Tibial nerve (tissue), 4 donors: ENCODE data around the gene HSP90AB1. TPM values are rescaled to one million over a fixed set of nuclear protein-coding genes. Genes with fewer than 3 reads are reported as not detected.

Experiments used
- DNase-seq, 2 donors: peaks; one replicate each; pipeline ENCODE4 v3.0.0-alpha.2; 2019; ENCODE audit warnings: low spot score in 2 of 2
- H3K27ac ChIP-seq, 4 donors: fragments of 200-600 bp; sonication (generic) in 3 of 4; one replicate each; pipeline ENCODE4 v1.5.1; 2017 to 2019; ENCODE audit warnings: mild to moderate bottlenecking in 1 of 4
- H3K27me3 ChIP-seq, 2 donors: fragments of 200-600 bp; sonication (generic) in 1 of 2; one replicate each; pipeline versions ENCODE4 v1.5.1 to v1.6.0; 2017 to 2019
- H3K36me3 ChIP-seq, 3 donors: fragments of 200-600 bp; sonication (generic); one replicate each; pipeline ENCODE4 v1.5.1; 2018 to 2019
- H3K4me1 ChIP-seq, 4 donors: fragments of 200-600 bp; sonication (generic) in 3 of 4; one replicate each; pipeline ENCODE4 v1.5.1; 2017 to 2019
- H3K4me3 ChIP-seq, 4 donors: fragments of 200-600 bp; sonication (generic) in 3 of 4; one replicate each; pipeline ENCODE4 v1.5.1; 2017 to 2019; ENCODE audit warnings: mild to moderate bottlenecking in 1 of 4, moderate library complexity in 1 of 4
- H3K9me3 ChIP-seq, 4 donors: fragments of 200-600 bp; sonication (generic) in 3 of 4; one replicate each; pipeline ENCODE4 v1.5.1; 2017 to 2019
- CTCF ChIP-seq, 5 experiments: fragments of 200-600 bp in 3 of 5; fragments of 450-650 bp in 2 of 5; sonication (generic) in 3 of 5; IDR thresholded peaks; one replicate each; pipeline ENCODE4 v1.5.1; 2016 to 2019; ENCODE audit warnings: antibody characterized with exemption in 5 of 5, mild to moderate bottlenecking in 3 of 5, moderate library complexity in 2 of 5
- EP300 ChIP-seq, 2 donors: sonication (generic); formaldehyde crosslinking; IDR thresholded peaks; one replicate each; pipeline ENCODE4 v1.6.1; 2017; ENCODE audit warnings: antibody characterized with exemption in 2 of 2, mild to moderate bottlenecking in 1 of 2
- POLR2A ChIP-seq, 2 donors: fragments of 450-650 bp; IDR thresholded peaks; one replicate each; pipeline ENCODE4 v1.6.1; 2017; ENCODE audit warnings: antibody characterized with exemption in 2 of 2, mild to moderate bottlenecking in 2 of 2, moderate library complexity in 2 of 2
- whole genome bisulfite sequencing, 2 donors: methylation state at CpG; one replicate each; pipeline ENCODE4 v1.1.5; 2018; 5-methylcytosine and 5-hydroxymethylcytosine counted together
- total RNA-seq, 4 donors: library from RNA; depleted of rRNA; stranded (reverse); fragments of >200 nt; gene quantifications; one replicate each; pipeline ENCODE4 v1.1.0, GENCODE V29; 2016

Gene HSP90AB1
- total RNA-seq, 4 donors from 2014 or later, result 485 to 580 (median 543) TPM

- TF ChIP-seq EP300 (IDR thresholded peaks at IDR 0.05) (no peak), CTCF (IDR thresholded peaks at IDR 0.05) (no peak), POLR2A (IDR thresholded peaks at IDR 0.05) (no peak)
- DNase-seq, result no peak
- Histone ChIP-seq H3K9me3 (no peaks in the 10 kb centered on the region), H3K4me1 (peaks cover 0 to 17% (median 11%) of the 10 kb centered on the region in 4 donors), H3K27ac (no peak overlapping the region), H3K36me3 (peaks cover 0 to 29% (median 12%) of the 10 kb centered on the region in 3 donors), H3K4me3 (peak overlapping the region; percentile 29 to 57 (median 37)), H3K27me3 (peaks cover 2 to 51% of the 10 kb centered on the region in 2 donors)
- 1% methylated on average over 24 to 59 of the region's 86 CpGs for WGBS, 2 donors
Measured at GRCh38 chr6:44297063-44298038, 50.5 kb downstream of the HSP90AB1 start.

- no peak for DNase-seq
- WGBS, 2 donors, result 38 to 46% methylated on average over 19 to 20 of the region's 20 CpGs
- no peak overlapping the region for H3K4me3 ChIP-seq
Measured at GRCh38 chr6:44298055-44298803, 51.3 kb downstream of the HSP90AB1 start.

GRCh38 chr6:44298864-44299263 lies 52.0 kb downstream of the HSP90AB1 start:
- Histone ChIP-seq H3K27ac (no peak overlapping the region), H3K9me3 (no peaks in the 10 kb centered on the region), H3K4me1 (peaks cover 0 to 17% (median 11%) of the 10 kb centered on the region in 4 donors), H3K27me3 (peaks cover 2 to 39% of the 10 kb centered on the region in 2 donors), H3K36me3 (peaks cover 0 to 44% (median 22%) of the 10 kb centered on the region in 3 donors), H3K4me3 (no peak overlapping the region)
- WGBS, 2 donors, result 80 to 87% methylated on average over 3 of the region's 3 CpGs
- DNase-seq, result no peak
- TF ChIP-seq POLR2A (IDR thresholded peaks at IDR 0.05) (no peak), EP300 (IDR thresholded peaks at IDR 0.05) (no peak), CTCF (IDR thresholded peaks at IDR 0.05) (no peak)

More at GRCh38 chr6:44298055-44298803, 51.3 kb downstream of the HSP90AB1 start:
- Histone ChIP-seq H3K36me3 (peaks cover 0 to 38% (median 16%) of the 10 kb centered on the region in 3 donors), H3K9me3 (no peaks in the 10 kb centered on the region), H3K27me3 (peaks cover 2 to 45% of the 10 kb centered on the region in 2 donors), H3K4me1 (peaks cover 0 to 17% (median 11%) of the 10 kb centered on the region in 4 donors), H3K27ac (no peak overlapping the region)
- TF ChIP-seq CTCF (IDR thresholded peaks at IDR 0.05) (no peak), POLR2A (IDR thresholded peaks at IDR 0.05) (no peak), EP300 (IDR thresholded peaks at IDR 0.05) (no peak)

- Histone ChIP-seq H3K4me3 (no peak overlapping the region), H3K27me3 (peaks cover 2 to 26% of the 10 kb centered on the region in 2 donors), H3K27ac (no peak overlapping the region), H3K9me3 (no peaks in the 10 kb centered on the region), H3K4me1 (peaks cover 0 to 17% (median 11%) of the 10 kb centered on the region in 4 donors), H3K36me3 (peaks cover 0 to 59% (median 22%) of the 10 kb centered on the region in 3 donors)
- no peak for DNase-seq
- WGBS, 2 donors, result 82 to 85% methylated on average over 3 to 7 of the region's 7 CpGs
- TF ChIP-seq CTCF (IDR thresholded peaks at IDR 0.05), result no peak
- no peak for TF ChIP-seq EP300 (IDR thresholded peaks at IDR 0.05)
- TF ChIP-seq POLR2A (IDR thresholded peaks at IDR 0.05), result no peak
Measured at GRCh38 chr6:44300292-44300823, 53.5 kb downstream of the HSP90AB1 start.
